ENCODE measurements around the gene SLC39A6. TPM values are rescaled to one million over a fixed set of nuclear protein-coding genes. Genes with fewer than 3 reads are reported as not detected.

The SLC39A6 gene
- total RNA-seq, 1 experiment from 2014 or later, result 70.5 TPM

GRCh38 chr18:36143391-36143790, 14.3 kb upstream of the SLC39A6 start:
- POLR2A ChIA-PET, result no interaction called here
- no peaks in the 10 kb centered on the region for H3K9me2 ChIP-seq (ENCODE audit: insufficient read depth)
- H3K4me3 ChIP-seq (replicated peaks in 1 of 2; ENCODE audit: low read depth in 1 of 2, low read length in 2 of 2), result no peak overlapping the region
- CTCF ChIA-PET, result no interaction called here
- H3K27ac ChIP-seq (ENCODE audit: low read depth, low read length), result no peak overlapping the region
- H3K36me3 ChIP-seq (ENCODE audit: control insufficient read depth in 1 of 2, insufficient read depth in 2 of 2, low read length in 2 of 2), result peaks cover 65% of the 10 kb centered on the region in 2 experiments
- no peak overlapping the region for H3K4me2 ChIP-seq (ENCODE audit: low read length)
- no peaks in the 10 kb centered on the region for H3K9me3 ChIP-seq (ENCODE audit: control insufficient read depth in 1 of 2, insufficient read depth in 1 of 2, low read depth in 1 of 2, low read length in 2 of 2)
- no peak overlapping the region for H2AFZ ChIP-seq (ENCODE audit: low read depth, low read length, poor library complexity, severe bottlenecking)
- no peak for TF ChIP-seq FOSL1 (IDR thresholded peaks at IDR 0.05; ENCODE audit: low read depth)
- TF ChIP-seq JUND (IDR thresholded peaks at IDR 0.05), result no peak
- TF ChIP-seq RAD21 (IDR thresholded peaks at IDR 0.05; ENCODE audit: low read depth), result no peak
- no peak for TF ChIP-seq ZFX (IDR thresholded peaks at IDR 0.05)
- no peak for TF ChIP-seq ELF1 (IDR thresholded peaks at IDR 0.05; ENCODE audit: borderline replicate concordance, low read depth)
- TF ChIP-seq EZH2 (IDR thresholded peaks at IDR 0.05), result no peak
- no peak for TF ChIP-seq SP1 (IDR thresholded peaks at IDR 0.05; ENCODE audit: low read depth)
- TF ChIP-seq SRF (IDR thresholded peaks at IDR 0.05; ENCODE audit: low read depth), result no peak
- TF ChIP-seq YY1 (IDR thresholded peaks at IDR 0.05; ENCODE audit: extremely low read depth, insufficient replicate concordance, low read depth, low read length), result no peak
- no peak for TF ChIP-seq SIN3A (IDR thresholded peaks at IDR 0.05; ENCODE audit: low read depth)
- no peak for TF ChIP-seq TCF7L2 (IDR thresholded peaks at IDR 0.05; ENCODE audit: borderline replicate concordance, extremely low read depth, insufficient read depth, insufficient read length)
- no peak for TF ChIP-seq REST (IDR thresholded peaks at IDR 0.05; ENCODE audit: low read depth)
- TF ChIP-seq CEBPB (IDR thresholded peaks at IDR 0.05; ENCODE audit: low read depth), result no peak
- TF ChIP-seq POLR2AphosphoS5 (IDR thresholded peaks at IDR 0.05; ENCODE audit: low read depth, low read length), result no peak
- no peak for TF ChIP-seq ZNF274 (IDR thresholded peaks at IDR 0.05; ENCODE audit: low read depth, low read length)
- TF ChIP-seq POLR2A (IDR thresholded peaks at IDR 0.05; ENCODE audit: borderline replicate concordance, extremely low read depth, insufficient read depth, insufficient read length), result no peak
- no peak for TF ChIP-seq ZBTB33 (IDR thresholded peaks at IDR 0.05; ENCODE audit: extremely low read depth, insufficient replicate concordance, low read length)
- H3K9ac ChIP-seq (ENCODE audit: low read length), result no peak overlapping the region
- H3K27me3 ChIP-seq (ENCODE audit: insufficient read depth, low read length), result no peaks in the 10 kb centered on the region
- no peaks in the 10 kb centered on the region for H4K20me1 ChIP-seq (ENCODE audit: insufficient read depth)
- BruUV-seq (replicated peaks), result no TSS peak
- no peaks in the 10 kb centered on the region for H3K4me1 ChIP-seq (ENCODE audit: control insufficient read depth in 1 of 2, insufficient read depth in 2 of 2, low read length in 2 of 2)
- ATAC-seq (no peak), DNase-seq (ENCODE audit: low read depth, low spot score) (no peak)
- intact Hi-C loops (cut with micrococcal nuclease), result no loop called here
- RAD21 ChIA-PET (ENCODE audit: low non-redundant PET in 1 of 2, low total read pairs in 2 of 2, uncharacterized antibody in 2 of 2, unreplicated experiment in 2 of 2), result no interaction called here
- H3K79me2 ChIP-seq (ENCODE audit: insufficient read depth, low read length), result peaks cover 14% of the 10 kb centered on the region

All from HCT116 (cell line).